ENCODE measurements around the gene NAV2.

The NAV2 gene

GRCh38 chr11:19774817-19775580 lies 62.4 kb downstream of the NAV2 start:
- DNase-seq (ENCODE audit: extremely low read depth in 1 of 2, low read depth in 1 of 2), result no peak

GRCh38 chr11:19775622-19776021 lies 63.0 kb downstream of the NAV2 start:
- no peak for DNase-seq (ENCODE audit: extremely low read depth in 1 of 2, low read depth in 1 of 2)

- no peak for DNase-seq (ENCODE audit: extremely low read depth in 1 of 2, low read depth in 1 of 2)
Observed at GRCh38 chr11:19777039-19777376, 64.4 kb downstream of the NAV2 start.

- no peak for DNase-seq (ENCODE audit: extremely low read depth in 1 of 2, low read depth in 1 of 2)
Observed at GRCh38 chr11:19777377-19778102, 64.9 kb downstream of the NAV2 start.

- DNase-seq (ENCODE audit: extremely low read depth in 1 of 2, low read depth in 1 of 2), result no peak
Observed at GRCh38 chr11:19779740-19780139, 67.1 kb downstream of the NAV2 start.

GRCh38 chr11:19781351-19781750 lies 68.7 kb downstream of the NAV2 start:
- DNase-seq (ENCODE audit: extremely low read depth in 1 of 2, low read depth in 1 of 2), result no peak

GRCh38 chr11:19785265-19785664 lies 72.6 kb downstream of the NAV2 start:
- DNase-seq (ENCODE audit: extremely low read depth in 1 of 2, low read depth in 1 of 2), result no peak

GRCh38 chr11:19786644-19787043 lies 74.0 kb downstream of the NAV2 start:
- DNase-seq (ENCODE audit: extremely low read depth in 1 of 2, low read depth in 1 of 2), result no peak

- DNase-seq (ENCODE audit: extremely low read depth in 1 of 2, low read depth in 1 of 2), result no peak
Observed at GRCh38 chr11:19788435-19788834, 75.8 kb downstream of the NAV2 start.

- DNase-seq (ENCODE audit: extremely low read depth in 1 of 2, low read depth in 1 of 2), result no peak
Observed at GRCh38 chr11:19789245-19789644, 76.6 kb downstream of the NAV2 start.

- no peak for DNase-seq (ENCODE audit: extremely low read depth in 1 of 2, low read depth in 1 of 2)
Observed at GRCh38 chr11:19789835-19790710, 77.4 kb downstream of the NAV2 start.

GRCh38 chr11:19790831-19791552 lies 78.4 kb downstream of the NAV2 start:
- no peak for DNase-seq (ENCODE audit: extremely low read depth in 1 of 2, low read depth in 1 of 2)

- no peak for DNase-seq (ENCODE audit: extremely low read depth in 1 of 2, low read depth in 1 of 2)
Observed at GRCh38 chr11:19792510-19792909, 79.9 kb downstream of the NAV2 start.

GRCh38 chr11:19793326-19793725 lies 80.7 kb downstream of the NAV2 start:
- DNase-seq (ENCODE audit: extremely low read depth in 1 of 2, low read depth in 1 of 2), result no peak

GRCh38 chr11:19794161-19794560 lies 81.5 kb downstream of the NAV2 start:
- DNase-seq (ENCODE audit: extremely low read depth in 1 of 2, low read depth in 1 of 2), result no peak

GRCh38 chr11:19795082-19795481 lies 82.4 kb downstream of the NAV2 start:
- no peak for DNase-seq (ENCODE audit: extremely low read depth in 1 of 2, low read depth in 1 of 2)

GRCh38 chr11:19800162-19800561 lies 87.5 kb downstream of the NAV2 start:
- no peak for DNase-seq (ENCODE audit: extremely low read depth in 1 of 2, low read depth in 1 of 2)

- no peak for DNase-seq (ENCODE audit: extremely low read depth in 1 of 2, low read depth in 1 of 2)
Observed at GRCh38 chr11:19800714-19801519, 88.3 kb downstream of the NAV2 start.

GRCh38 chr11:19802773-19803293 lies 90.2 kb downstream of the NAV2 start:
- no peak for DNase-seq (ENCODE audit: extremely low read depth in 1 of 2, low read depth in 1 of 2)

- DNase-seq (ENCODE audit: extremely low read depth in 1 of 2, low read depth in 1 of 2), result no peak
Observed at GRCh38 chr11:19803506-19803998, 90.9 kb downstream of the NAV2 start.

Measured in stimulated activated CD8-positive, alpha-beta memory T cell treated with anti-CD3 and anti-CD28 coated beads, Interleukin-7, amount 100 ng/mL, for 48 hours (primary cell).